K562 (cell line): ENCODE measurements around the gene PCCB. TPM values are rescaled to one million over a fixed set of nuclear protein-coding genes. Genes with fewer than 3 reads are reported as not detected.

Experiments used
- CEBPZ ChIP-seq: fragments of 150-350 bp; IDR thresholded peaks from 2 replicates; pipeline ENCODE4 v1.6.1; 2014; ENCODE audit warnings: low read depth, mild to moderate bottlenecking, low read length, borderline replicate concordance
- HDAC6 ChIP-seq: IDR thresholded peaks from 2 replicates; pipeline ENCODE4 v1.6.1; 2012; ENCODE audit warnings: low read depth, mild to moderate bottlenecking, control low read depth, inconsistent platforms, low read length, moderate library complexity
- NFIC ChIP-seq: fragments of 450-650 bp; IDR thresholded peaks from 2 replicates; pipeline ENCODE4 v1.6.1; 2017; ENCODE audit warnings: mild to moderate bottlenecking, inconsistent platforms
- RHOXF2B ChIP-seq: fragments of 250-450 bp; sonication (Bioruptor Pico); conservative IDR thresholded peaks from 2 replicates; pipeline ENCODE4 v1.5.1; 2021
- SMAD3 ChIP-seq: fragments of 450-650 bp; formaldehyde crosslinking; conservative IDR thresholded peaks from 2 replicates; pipeline ENCODE4 v1.4.0; 2020; ENCODE audit warnings: mild to moderate bottlenecking
- SNAPC5 ChIP-seq: fragments of 250-450 bp; sonication (Bioruptor Pico); IDR thresholded peaks from 2 replicates; pipeline ENCODE4 v1.8.0; 2021; ENCODE audit warnings: moderate library complexity, mild to moderate bottlenecking, inconsistent platforms
- U2AF1 ChIP-seq: fragments of 200-400 bp; formaldehyde crosslinking; optimal IDR thresholded peaks from 2 replicates; pipeline ENCODE3; 2017; ENCODE audit warnings: mild to moderate bottlenecking, low read depth, low read length, moderate library complexity
- VEZF1 ChIP-seq: fragments of 200-800 bp; sonication (Bioruptor generic); IDR thresholded peaks from 2 replicates; pipeline ENCODE4 v1.6.1; 2017; ENCODE audit warnings: missing genetic modification characterization, missing compliant biosample characterization
- polyA plus RNA-seq, 8 experiments: library from polyadenylated mRNA; depleted of rRNA in 4 of 8; stranded (reverse) in 5 of 8; unstranded in 3 of 8; fragments of >200 nt; fragmentation: Nextera tagmentation in 2 of 8; fragmentation: Illumina TruSeq in 1 of 8; extraction: Ambion mirVana in 2 of 8; extraction: Trizol in 1 of 8; gene quantifications; 2 replicates each; pipeline versions ENCODE4 v1.2.1 to v1.2.3, GENCODE V29; 2011 to 2014; ENCODE audit warnings: inconsistent platforms in 1 of 8, missing spikeins in 1 of 8
- total RNA-seq, 7 experiments: library from RNA; depleted of rRNA in 6 of 7; stranded (reverse); fragments of >200 nt in 6 of 7; fragmentation: Illumina TruSeq in 2 of 7; extraction: Trizol in 2 of 7; gene quantifications; 2 replicates each; pipeline versions ENCODE4 v1.2.1 to v1.2.3, GENCODE V29; 2011 to 2021; ENCODE audit warnings: low replicate concordance in 1 of 7
- TF ChIP-seq, protein P1 (sequence below): sonication (generic); formaldehyde crosslinking; IDR thresholded peaks from 2 replicates; pipeline ENCODE4 v1.8.1; 2022; ENCODE audit warnings: missing genetic modification reagents
- TF ChIP-seq, protein P2 (sequence below): fragments of 450-650 bp; conservative IDR thresholded peaks from 2 replicates; pipeline ENCODE4 v1.6.1; 2016; ENCODE audit warnings: missing genetic modification characterization, low read depth, mild to moderate bottlenecking, control low read depth, missing compliant biosample characterization
- TF ChIP-seq, protein P3 (sequence below): fragments of 250-450 bp; sonication (Bioruptor Pico); IDR thresholded peaks from 2 replicates; pipeline ENCODE4 v1.5.0; 2020; ENCODE audit warnings: mild to moderate bottlenecking
- TF ChIP-seq, protein P4 (sequence below): fragments of 450-650 bp; IDR thresholded peaks from 2 replicates; pipeline ENCODE4 v1.7.1; 2018; ENCODE audit warnings: mild to moderate bottlenecking, low read depth; ENCODE audit not compliant: partially characterized antibody

PCCB gene
- total and polyA plus RNA-seq, 9 of the 15 experiments (the other 6 are each of a cell fraction or from before 2014, with no cell fraction given): 69.5 to 173 (median 92.8) TPM

GRCh38 chr3:136276049-136276755, 26.1 kb downstream of the PCCB start (continued):
- TF ChIP-seq CEBPZ (no peak), VEZF1 (CRISPR knock-in tag) (no peak), NFIC (no peak), U2AF1 (no peak), HDAC6 (no peak), RHOXF2B (CRISPR knock-in tag) (no peak), SMAD3 (CRISPR knock-in tag) (no peak), SNAPC5 (no peak)
- TF ChIP-seq, protein P1, sequence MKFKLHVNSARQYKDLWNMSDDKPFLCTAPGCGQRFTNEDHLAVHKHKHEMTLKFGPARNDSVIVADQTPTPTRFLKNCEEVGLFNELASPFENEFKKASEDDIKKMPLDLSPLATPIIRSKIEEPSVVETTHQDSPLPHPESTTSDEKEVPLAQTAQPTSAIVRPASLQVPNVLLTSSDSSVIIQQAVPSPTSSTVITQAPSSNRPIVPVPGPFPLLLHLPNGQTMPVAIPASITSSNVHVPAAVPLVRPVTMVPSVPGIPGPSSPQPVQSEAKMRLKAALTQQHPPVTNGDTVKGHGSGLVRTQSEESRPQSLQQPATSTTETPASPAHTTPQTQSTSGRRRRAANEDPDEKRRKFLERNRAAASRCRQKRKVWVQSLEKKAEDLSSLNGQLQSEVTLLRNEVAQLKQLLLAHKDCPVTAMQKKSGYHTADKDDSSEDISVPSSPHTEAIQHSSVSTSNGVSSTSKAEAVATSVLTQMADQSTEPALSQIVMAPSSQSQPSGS (CRISPR knock-in tag): no peak
- TF ChIP-seq, protein P2, sequence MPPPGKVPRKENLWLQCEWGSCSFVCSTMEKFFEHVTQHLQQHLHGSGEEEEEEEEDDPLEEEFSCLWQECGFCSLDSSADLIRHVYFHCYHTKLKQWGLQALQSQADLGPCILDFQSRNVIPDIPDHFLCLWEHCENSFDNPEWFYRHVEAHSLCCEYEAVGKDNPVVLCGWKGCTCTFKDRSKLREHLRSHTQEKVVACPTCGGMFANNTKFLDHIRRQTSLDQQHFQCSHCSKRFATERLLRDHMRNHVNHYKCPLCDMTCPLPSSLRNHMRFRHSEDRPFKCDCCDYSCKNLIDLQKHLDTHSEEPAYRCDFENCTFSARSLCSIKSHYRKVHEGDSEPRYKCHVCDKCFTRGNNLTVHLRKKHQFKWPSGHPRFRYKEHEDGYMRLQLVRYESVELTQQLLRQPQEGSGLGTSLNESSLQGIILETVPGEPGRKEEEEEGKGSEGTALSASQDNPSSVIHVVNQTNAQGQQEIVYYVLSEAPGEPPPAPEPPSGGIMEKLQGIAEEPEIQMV (tag): no peak
- TF ChIP-seq, protein P3, sequence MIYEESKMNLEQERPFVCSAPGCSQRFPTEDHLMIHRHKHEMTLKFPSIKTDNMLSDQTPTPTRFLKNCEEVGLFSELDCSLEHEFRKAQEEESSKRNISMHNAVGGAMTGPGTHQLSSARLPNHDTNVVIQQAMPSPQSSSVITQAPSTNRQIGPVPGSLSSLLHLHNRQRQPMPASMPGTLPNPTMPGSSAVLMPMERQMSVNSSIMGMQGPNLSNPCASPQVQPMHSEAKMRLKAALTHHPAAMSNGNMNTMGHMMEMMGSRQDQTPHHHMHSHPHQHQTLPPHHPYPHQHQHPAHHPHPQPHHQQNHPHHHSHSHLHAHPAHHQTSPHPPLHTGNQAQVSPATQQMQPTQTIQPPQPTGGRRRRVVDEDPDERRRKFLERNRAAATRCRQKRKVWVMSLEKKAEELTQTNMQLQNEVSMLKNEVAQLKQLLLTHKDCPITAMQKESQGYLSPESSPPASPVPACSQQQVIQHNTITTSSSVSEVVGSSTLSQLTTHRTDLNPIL (CRISPR knock-in tag): no peak
- TF ChIP-seq, protein P4, sequence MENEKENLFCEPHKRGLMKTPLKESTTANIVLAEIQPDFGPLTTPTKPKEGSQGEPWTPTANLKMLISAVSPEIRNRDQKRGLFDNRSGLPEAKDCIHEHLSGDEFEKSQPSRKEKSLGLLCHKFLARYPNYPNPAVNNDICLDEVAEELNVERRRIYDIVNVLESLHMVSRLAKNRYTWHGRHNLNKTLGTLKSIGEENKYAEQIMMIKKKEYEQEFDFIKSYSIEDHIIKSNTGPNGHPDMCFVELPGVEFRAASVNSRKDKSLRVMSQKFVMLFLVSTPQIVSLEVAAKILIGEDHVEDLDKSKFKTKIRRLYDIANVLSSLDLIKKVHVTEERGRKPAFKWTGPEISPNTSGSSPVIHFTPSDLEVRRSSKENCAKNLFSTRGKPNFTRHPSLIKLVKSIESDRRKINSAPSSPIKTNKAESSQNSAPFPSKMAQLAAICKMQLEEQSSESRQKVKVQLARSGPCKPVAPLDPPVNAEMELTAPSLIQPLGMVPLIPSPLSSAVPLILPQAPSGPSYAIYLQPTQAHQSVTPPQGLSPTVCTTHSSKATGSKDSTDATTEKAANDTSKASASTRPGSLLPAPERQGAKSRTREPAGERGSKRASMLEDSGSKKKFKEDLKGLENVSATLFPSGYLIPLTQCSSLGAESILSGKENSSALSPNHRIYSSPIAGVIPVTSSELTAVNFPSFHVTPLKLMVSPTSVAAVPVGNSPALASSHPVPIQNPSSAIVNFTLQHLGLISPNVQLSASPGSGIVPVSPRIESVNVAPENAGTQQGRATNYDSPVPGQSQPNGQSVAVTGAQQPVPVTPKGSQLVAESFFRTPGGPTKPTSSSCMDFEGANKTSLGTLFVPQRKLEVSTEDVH: no peak
